Measurements from ENCODE around the gene TEAD2.
"Not testable (repeated sequence)": the region's sequence is repeated elsewhere in the genome, so short reads cannot be mapped to it uniquely, and the experiment has no call there.

- TF ChIP-seq CTCF (IDR thresholded peaks at IDR 0.05; ENCODE audit: low read depth, low read length); POLR2A (IDR thresholded peaks at IDR 0.05; ENCODE audit: extremely low read depth, insufficient read length); MAX (IDR thresholded peaks at IDR 0.05; ENCODE audit: low read depth, low read length): not testable (repeated sequence)
Measured at GRCh38 chr19:49325756-49326155, 36.5 kb downstream of the TEAD2 start.
